ENCODE results near the gene CWF19L2. TPM values are rescaled to one million over a fixed set of nuclear protein-coding genes. Genes with fewer than 3 reads are reported as not detected.
"Not testable (repeated sequence)": the region's sequence is repeated elsewhere in the genome, so short reads cannot be mapped to it uniquely, and the experiment has no call there.

The CWF19L2 gene
- total RNA-seq, 3 donors from 2014 or later: 28.2 to 39.8 (median 29.8) TPM

DNA sequence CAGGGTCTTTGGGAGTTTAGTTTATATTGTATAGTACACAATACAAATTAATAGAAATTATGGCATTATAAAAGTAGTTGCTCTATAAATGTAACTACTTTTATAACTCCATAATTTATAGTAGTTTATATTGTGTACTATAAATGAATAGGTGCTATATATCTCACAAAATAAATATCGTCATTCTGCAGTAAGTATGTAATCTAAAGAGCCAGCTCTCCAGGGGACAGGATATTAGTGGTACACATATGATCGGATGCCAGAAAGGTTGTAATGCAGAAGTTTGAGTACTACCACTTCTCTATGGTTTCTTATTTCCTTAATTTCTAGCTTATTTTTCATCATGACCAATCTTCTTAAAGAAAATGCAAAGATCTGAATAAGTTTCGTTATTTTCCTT, 20.2 kb upstream of the CWF19L2 start:
- Histone ChIP-seq H3K27ac (no peak overlapping the region), H3K27me3 (peaks cover 0 to 20% of the 10 kb centered on the region in 2 donors), H3K9me3 (no peaks in the 10 kb centered on the region), H3K4me3 (no peak overlapping the region), H3K36me3 (no peaks in the 10 kb centered on the region), H3K4me1 (no peaks in the 10 kb centered on the region)
- intact Hi-C loops (cut with DNase I; ENCODE audit: low total_unique reads): no loop called here
- no peak for TF ChIP-seq POLR2AphosphoS5 (IDR thresholded peaks at IDR 0.05)
- TF ChIP-seq CTCF (IDR thresholded peaks at IDR 0.05): no peak
- no peak for DNase-seq (ENCODE audit: low spot score in 2 of 2)

DNA sequence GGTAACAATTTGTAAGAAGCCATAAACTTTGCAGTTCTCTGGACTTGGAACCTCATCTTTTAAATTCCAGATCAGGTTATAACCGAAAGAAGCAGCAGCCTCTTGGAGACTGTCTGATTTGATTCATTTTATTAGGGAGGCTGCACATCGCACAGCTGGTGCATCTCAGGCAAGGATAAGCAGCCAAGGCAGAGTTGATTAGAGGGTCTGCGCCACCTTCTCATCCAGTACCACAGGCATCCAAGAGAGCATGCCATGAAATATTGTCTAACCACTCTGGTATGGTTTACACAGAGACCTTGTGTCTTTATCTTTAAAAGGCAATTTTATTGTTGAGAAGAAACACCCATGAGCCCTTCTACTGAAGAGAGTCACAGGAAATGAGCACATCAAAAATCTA, 16.2 kb upstream of the CWF19L2 start:
- Histone ChIP-seq H3K27me3 (peaks cover 0 to 17% of the 10 kb centered on the region in 2 donors), H3K4me1 (no peaks in the 10 kb centered on the region), H3K27ac (no peak overlapping the region), H3K36me3 (no peaks in the 10 kb centered on the region), H3K4me3 (no peak overlapping the region), H3K9me3 (no peaks in the 10 kb centered on the region)
- intact Hi-C loops (cut with DNase I; ENCODE audit: low total_unique reads): no loop called here
- no peak for DNase-seq (ENCODE audit: low spot score in 2 of 2)
- TF ChIP-seq CTCF (IDR thresholded peaks at IDR 0.05): no peak
- no peak for TF ChIP-seq POLR2AphosphoS5 (IDR thresholded peaks at IDR 0.05)
- TF ChIP-seq POLR2A (IDR thresholded peaks at IDR 0.05): no peak

GRCh38 chr11:107472966-107473365, 15.3 kb upstream of the CWF19L2 start:
- H3K4me3 ChIP-seq: no peak overlapping the region
- intact Hi-C loops (cut with DNase I; ENCODE audit: low total_unique reads): no loop called here
- peaks cover 0 to 22% of the 10 kb centered on the region in 2 donors for H3K27me3 ChIP-seq
- no peaks in the 10 kb centered on the region for H3K36me3 ChIP-seq
- H3K27ac ChIP-seq: no peak overlapping the region
- no peaks in the 10 kb centered on the region for H3K9me3 ChIP-seq
- no peaks in the 10 kb centered on the region for H3K4me1 ChIP-seq
- TF ChIP-seq POLR2A (IDR thresholded peaks at IDR 0.05) (no peak), POLR2AphosphoS5 (IDR thresholded peaks at IDR 0.05) (no peak), CTCF (IDR thresholded peaks at IDR 0.05) (no peak)
- DNase-seq (ENCODE audit: low spot score in 2 of 2): no peak

GRCh38 chr11:107468596-107468995, 11.0 kb upstream of the CWF19L2 start:
- H3K9me3 ChIP-seq: peaks cover 0 to 4% of the 10 kb centered on the region in 2 donors
- DNase-seq (ENCODE audit: low spot score in 2 of 2): no peak
- H3K36me3 ChIP-seq: no peaks in the 10 kb centered on the region
- TF ChIP-seq CTCF (IDR thresholded peaks at IDR 0.05) (no peak), POLR2AphosphoS5 (IDR thresholded peaks at IDR 0.05) (no peak), POLR2A (IDR thresholded peaks at IDR 0.05) (no peak)
- intact Hi-C loops (cut with DNase I; ENCODE audit: low total_unique reads): no loop called here
- H3K27ac ChIP-seq: no peak overlapping the region
- H3K27me3 ChIP-seq: peaks cover 0 to 5% of the 10 kb centered on the region in 2 donors
- no peaks in the 10 kb centered on the region for H3K4me1 ChIP-seq
- no peak overlapping the region for H3K4me3 ChIP-seq

DNA sequence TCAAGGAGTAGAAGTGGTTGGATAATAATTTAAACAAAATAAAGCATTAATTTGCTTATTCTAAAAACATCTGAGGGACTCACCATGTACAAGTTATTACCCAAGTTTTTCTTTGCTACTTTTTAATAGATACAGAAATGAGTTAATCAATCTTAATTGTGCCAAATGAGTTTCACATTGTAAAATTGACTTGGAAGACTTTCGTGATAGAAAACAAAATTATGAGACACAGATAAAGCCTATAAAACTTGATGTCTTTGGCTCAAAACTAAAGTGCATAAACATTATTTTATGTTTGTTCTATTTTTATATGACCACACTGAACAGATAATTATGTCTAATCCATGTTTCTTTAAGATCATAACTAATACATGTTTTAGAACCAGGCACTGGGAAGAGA, 10.1 kb upstream of the CWF19L2 start:
- no peak for DNase-seq (ENCODE audit: low spot score in 2 of 2)
- Histone ChIP-seq H3K27ac (no peak overlapping the region), H3K9me3 (peaks cover 0 to 10% of the 10 kb centered on the region in 2 donors), H3K4me1 (no peaks in the 10 kb centered on the region), H3K36me3 (no peaks in the 10 kb centered on the region), H3K4me3 (no peak overlapping the region), H3K27me3 (peaks cover 0 to 5% of the 10 kb centered on the region in 2 donors)
- intact Hi-C loops (cut with DNase I; ENCODE audit: low total_unique reads): no loop called here
- no peak for TF ChIP-seq CTCF (IDR thresholded peaks at IDR 0.05)
- TF ChIP-seq POLR2AphosphoS5 (IDR thresholded peaks at IDR 0.05): no peak
- TF ChIP-seq POLR2A (IDR thresholded peaks at IDR 0.05): no peak

DNA sequence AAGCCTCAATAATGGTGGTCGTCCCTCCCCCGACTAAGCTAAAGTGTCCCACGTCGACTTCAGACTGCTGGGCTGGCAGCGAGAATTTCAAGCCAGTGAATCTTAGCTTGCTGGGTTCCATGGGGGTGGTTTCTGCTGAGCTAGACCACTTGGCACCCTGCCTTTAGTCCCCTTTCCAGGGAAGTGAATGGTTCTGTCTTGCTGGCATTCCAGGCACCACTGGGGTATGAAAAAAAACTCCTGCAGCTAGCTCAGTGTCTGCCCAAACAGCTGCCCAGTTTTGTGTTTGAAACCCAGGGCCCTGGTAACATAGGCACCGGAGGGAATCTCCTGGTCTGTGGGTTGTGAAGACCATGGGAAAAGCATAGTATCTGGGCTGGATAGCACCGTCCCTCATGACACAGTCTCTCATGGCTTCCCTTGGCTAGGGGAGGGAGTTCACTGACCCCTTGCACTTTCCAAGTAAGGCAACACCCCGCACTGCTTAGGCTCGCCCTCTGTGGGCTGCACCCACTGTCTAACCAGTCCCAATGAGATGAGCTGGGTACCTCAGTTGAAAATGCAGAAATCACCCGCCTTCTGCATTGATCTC, 8.7 kb upstream of the CWF19L2 start:
- H3K27ac ChIP-seq; H3K4me1 ChIP-seq; DNase-seq (ENCODE audit: low spot score in 2 of 2); H3K27me3 ChIP-seq; H3K36me3 ChIP-seq; H3K4me3 ChIP-seq; intact Hi-C loops (cut with DNase I; ENCODE audit: low total_unique reads); H3K9me3 ChIP-seq: not testable (repeated sequence)

Data from breast epithelium (tissue), 4 donors.